NCI-H510A (cell line): ENCODE measurements around the gene KANSL1.

Experiments used
- DNase-seq: peaks from one replicate; lab custom pipeline; 2025; lab: John Stamatoyannopoulos, UW

Gene KANSL1

DNA sequence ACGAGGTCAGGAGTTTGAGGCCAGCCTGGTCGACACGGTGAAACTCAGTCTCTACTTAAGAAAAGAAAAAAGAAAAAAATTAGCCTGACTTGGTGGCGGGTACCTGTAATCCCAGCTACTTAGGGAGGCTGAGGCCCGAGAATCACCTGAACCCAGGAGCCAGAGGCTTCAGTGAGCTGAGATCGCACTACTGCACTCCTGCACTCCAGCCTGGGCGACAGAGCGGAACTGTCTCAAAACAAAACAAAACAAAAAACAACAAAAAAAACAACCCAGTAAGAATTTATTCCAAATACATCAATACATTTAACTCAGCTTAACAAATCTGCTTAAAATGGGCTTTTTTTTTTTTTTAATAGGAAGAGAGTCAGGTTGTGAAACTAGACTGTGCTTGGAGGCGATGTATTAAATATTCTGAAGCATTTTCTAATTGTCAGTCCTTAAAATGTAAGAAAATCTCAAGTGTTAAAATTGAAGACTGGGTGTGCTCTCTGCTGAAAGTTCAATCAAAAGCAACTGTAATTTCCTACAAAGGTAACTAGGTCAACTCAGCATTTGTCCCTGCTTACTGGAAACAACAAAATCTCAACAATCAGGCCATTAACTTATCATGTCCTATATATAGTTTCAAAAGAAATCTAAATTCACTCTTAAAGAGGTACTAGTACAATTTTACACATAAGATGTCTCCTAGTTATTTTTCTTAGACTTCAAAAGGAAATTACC, 23.2 kb downstream of the KANSL1 start:
- no peak for DNase-seq

DNA sequence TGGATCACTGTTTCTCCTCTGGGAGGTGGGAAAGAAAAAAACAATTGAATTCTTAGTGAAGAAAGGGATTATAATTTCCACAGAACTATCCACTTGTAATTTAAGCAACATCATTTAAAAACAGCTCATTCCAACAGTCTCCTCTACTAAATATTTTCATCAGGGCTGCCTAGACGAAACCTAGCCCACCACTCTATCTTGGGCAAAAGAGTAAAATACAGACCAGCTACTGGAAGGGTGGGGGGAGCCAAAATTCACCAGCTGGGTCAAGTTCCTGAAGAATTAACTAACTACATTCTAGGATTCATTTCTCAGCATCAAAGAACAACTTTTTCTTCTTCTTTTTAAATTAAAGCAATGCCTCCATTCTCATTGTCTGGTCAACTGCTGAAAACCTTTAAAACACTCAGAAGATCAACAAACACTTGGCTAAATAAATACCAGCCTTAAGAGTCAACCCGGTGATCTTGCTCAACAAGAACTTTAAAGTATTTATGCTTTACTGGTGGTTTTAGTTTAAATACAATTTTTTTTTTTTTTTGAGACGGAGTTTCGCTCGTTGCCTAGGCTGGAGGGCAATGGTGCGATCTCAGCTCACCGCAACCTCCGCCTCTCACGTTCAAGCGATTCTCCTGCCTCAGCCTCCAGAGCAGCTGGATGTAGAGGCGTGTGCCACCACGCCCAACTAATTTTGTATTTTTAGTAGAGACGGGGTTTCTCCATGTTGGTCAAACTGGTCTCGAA, 25.2 kb downstream of the KANSL1 start:
- DNase-seq = no peak

DNA sequence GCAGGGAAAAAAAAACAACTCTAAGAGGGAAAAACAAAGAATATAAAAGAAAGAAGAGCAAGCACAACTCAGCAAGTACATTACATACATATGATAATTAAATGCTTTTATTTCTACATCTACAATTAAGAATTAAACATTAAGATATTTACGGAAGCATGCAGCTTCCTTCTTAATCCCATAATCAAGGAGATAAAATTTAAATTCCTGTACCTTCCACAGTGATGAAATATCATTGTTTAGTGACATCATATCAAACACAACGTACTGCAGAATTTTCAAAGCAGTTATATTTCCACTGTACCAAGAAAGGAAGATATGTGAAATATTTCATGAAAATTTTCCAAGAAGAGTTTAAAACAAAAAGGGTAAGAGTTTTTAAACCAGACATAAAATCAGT, 26.0 kb downstream of the KANSL1 start:
- no peak for DNase-seq

DNA sequence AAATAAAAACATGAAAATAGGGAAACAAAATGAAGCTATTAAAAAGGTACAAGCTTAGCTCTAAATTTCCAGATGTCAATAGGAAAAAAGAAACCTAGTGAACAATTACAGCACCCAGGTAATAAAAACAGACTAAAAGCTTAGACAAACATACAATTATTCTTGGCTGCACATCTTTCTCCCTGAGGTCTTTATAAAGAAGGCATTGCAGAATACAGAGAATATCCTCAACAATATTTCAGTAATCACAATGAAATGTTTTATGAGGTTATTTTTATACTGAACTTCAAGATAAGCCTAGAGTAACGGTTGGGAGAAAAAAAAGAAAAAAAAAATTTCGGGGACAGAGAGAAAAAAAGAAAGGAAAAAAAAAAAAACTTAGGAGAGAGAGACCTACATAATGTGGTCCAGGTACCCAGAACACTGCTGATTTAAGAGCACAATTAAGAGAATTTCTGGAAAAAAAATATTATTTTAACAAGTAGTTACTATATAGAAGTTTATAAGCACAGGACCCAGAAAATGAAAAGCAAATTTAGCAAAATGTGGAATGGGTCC, 26.5 kb downstream of the KANSL1 start:
- no peak for DNase-seq

DNA sequence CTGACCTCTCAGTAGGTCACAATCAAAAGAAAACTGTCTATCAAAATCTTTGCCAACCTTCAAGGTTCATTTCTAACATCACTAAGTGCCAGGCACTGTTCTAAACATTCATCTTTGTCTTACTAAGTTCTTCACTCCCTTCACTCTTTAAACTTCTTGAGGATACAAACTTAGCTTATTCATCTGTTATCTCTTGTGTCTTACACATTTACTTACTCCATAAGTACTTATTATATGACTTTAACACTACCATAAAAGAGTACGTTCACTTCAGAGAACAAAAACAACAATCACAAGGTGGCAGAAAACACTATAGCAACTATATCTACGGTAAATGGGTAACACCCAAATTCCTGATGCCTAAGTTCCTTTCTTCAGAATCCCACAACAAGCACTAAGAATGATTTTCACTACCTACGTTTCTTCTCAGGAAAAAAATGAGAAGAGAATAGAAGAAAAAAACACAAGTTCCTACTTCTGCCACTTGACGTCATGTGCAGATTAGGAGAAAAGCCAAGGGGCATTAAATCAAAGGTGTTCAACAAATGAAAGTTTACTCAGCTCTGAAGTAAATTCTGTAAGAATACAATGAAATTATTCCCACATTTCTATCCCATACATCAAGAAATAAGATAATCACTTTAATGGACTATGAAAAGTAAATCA, 29.2 kb downstream of the KANSL1 start:
- no peak for DNase-seq

DNA sequence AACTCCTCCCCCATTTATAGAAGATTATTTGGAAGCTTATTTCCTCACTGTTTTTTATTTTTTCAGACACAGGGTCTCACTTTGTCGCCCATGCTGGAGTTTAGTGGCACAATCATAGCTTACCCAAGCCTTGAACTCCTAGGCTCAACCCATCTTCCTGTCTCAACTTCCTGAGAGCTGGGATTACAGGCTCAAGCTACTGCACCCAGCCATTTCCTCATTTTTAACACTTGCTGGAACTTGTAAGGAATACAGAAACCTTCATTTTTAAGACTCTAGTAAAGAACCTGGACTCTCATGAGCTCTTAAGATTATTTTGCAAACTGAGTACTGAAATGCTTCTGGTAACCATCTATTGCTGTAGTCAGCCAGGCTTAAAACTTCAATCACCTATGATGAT, 29.9 kb downstream of the KANSL1 start:
- DNase-seq = no peak

DNA sequence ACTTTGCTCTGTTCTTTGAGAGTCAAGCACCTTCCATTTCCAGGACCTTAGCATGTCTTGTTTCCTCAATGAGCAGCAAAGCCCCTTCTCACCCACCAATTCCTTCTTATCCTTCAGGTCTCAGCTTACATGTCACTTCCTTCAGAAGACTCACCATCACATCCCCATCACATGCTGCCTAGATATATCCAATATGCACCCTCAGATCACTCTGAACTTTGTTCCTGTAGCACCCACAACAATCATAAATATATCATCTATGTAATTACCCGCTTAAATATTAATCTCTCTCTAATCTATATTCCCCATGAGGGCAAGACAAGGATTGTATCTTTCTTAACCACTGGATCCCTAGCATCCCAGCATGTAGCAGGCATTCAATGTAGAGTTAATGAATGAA, 30.4 kb downstream of the KANSL1 start:
- no peak for DNase-seq

DNA sequence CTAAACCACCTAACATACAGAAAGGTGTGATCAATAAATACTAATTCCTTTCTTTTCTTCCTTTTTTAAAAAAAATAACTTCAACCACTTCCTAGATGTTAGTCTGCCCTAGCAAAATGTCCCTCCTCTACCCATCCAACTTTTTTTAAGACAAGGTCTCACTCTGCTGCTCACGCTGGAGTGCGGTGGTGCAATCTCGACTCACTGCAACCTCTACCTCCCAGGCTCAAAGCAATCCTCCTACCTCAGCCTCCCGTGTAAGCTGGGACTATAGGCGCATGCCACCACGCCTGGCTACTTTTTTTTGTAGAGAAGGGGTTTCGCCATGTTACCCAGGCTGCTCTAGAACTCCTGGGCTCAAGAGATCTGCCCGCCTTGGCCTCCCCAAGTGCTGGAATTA, 33.1 kb downstream of the KANSL1 start:
- no peak for DNase-seq

DNA sequence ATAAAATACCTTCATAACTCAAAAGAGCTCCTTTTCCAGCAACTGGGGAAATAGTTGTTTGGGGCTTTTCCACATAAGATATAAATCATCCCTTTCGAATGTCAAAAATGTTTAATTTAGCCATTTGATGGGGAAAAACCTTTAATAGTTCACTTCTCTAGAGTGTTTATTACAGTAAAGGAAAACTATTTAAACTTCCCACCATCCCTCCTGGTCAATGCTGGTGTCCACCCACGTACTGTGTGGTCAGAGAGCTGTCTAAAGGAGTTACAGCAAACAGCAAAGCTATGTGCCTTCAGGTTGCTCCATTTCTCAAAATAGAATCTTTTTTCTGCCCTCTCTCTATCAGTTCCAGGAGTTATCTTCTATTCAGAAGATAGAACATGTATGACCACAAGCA, 33.5 kb downstream of the KANSL1 start:
- no peak for DNase-seq

DNA sequence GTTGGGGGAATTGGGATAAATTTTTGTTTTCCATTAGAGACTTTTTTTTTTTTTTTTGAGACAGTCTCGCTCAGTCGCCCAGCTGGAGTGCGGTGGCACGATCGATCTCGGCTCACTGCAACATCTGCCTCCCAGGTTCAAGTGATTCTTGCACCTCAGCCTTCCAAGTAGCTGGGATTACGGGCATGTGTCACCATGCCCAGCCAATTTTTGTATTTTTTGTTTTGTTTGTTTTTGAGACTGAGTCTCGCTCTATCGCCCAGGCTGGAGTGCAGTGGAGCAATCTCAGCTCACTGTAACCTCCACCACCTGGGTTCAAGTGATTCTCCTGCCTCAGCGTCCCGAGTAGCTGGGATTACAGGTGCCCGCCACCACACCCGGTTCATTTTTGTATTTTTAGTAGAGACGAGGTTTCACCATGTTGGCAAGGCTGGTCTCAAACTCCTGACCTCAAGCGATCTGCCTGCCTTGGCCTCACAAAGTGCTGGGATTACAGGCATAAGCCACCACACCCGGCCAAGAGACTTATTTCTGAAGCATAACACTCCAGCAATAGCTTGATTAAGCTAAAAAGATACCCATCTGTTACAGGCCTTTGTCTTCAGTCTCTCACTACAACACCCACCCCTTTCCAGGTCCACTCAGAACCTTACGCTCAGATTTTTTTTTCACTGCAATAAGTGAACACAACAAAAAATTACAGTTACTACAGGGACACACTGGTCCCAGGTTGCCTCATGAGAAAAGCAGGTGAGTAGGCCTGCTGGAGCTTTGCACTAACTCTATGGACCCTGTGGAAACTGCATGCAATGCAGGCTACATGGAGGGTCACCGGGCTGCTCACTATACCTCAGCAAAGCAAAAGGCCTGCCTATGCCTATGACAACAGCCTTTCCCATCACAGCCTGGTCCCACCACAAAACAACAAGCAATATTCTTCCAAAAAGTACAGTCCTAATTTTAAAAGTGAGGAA, 34.6 kb downstream of the KANSL1 start:
- no peak for DNase-seq

DNA sequence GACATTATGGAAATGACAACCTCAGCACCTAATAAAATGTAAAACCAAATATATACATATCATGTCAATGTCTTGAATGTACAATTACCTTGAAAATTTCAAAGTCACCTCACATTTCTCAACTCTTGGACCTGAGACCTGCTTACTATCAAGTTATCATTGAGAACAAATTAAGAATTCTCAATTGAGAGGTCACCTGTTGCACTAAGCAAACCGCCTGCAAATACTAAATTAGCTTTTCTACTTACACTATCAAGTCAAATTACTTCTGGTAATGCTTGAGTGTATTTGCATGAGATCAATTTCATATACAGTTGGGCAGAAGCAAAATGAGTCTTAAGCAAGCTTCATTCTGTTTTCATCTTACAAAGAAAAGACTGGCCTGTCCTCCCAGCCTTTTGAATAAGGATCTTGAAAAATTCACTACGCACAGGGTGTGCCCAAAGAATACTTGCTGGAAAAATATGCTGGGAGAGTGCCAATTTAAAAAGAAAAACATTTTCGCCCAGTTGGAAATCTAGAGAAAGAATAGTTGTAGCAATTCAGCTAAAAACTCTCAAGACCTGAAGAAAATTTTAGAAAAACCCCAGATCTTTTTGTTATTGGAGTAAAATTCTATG, 35.7 kb downstream of the KANSL1 start:
- no peak for DNase-seq

DNA sequence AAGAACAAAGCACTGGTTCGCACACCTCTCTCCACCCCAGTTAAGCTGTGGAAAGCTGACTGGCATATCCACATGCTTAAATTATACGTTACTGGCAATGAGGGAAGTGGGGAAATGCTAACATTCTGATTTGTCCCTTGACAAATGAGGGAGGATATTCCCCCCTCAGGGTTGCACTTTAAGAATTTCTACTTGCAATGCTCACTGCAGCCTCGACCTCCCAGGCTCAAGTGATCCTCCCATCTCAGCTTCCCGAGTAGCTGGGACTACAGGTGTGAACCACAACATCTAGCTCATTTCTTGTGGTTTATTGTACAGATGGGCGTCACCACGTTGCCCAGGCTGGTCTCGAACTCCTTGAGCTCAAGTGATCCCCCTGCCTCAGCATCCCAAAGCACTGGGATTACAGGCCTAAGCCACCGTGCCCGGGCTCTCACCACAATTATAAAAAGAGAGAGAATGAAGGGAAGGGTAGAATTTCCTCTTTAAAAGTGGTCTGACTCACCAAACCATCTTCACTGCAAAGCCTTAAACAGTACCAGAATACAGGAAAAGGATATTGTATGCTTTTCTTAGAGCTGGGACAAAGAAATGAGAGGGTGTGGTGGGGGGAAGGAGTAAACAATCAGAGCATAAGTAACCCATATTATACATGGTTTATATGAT, 38.9 kb downstream of the KANSL1 start:
- no peak for DNase-seq

DNA sequence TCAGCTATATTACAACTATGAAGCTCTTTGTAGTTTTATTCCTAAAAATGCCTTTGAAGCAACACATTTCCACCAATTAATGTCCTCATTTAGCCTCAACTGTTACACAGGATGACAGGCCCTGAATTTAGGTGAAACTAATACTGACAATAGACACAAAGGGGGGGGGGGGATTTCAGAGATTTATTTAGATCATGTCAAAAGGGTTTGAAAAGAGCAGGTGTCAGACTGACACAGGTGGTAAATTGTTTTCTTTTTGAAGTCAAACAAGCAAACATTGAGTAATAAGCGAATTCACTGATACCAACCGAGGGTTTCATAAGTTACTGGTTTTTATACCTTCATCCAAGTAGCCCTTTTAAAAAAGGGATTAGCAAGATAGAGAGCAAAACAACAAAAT, 40.8 kb downstream of the KANSL1 start:
- no peak for DNase-seq

DNA sequence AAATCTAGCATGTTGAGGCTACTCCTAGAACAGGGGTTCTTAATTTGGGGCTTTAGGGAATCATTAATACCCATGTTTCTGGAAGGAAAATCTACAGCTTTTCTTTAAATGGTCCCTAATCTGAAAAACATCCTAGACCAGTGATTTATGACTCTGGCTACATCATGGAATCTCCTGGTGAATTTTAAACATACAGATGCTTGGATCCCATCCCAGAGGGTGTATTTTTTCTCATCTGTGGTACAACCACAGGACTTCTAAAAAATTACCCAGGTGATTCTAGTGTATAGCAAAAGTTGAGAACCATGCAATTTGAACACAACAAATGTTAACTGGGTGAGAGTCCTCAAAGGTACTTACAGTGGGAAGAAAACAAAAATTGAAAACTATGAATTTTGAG, 41.5 kb downstream of the KANSL1 start:
- DNase-seq = no peak

DNA sequence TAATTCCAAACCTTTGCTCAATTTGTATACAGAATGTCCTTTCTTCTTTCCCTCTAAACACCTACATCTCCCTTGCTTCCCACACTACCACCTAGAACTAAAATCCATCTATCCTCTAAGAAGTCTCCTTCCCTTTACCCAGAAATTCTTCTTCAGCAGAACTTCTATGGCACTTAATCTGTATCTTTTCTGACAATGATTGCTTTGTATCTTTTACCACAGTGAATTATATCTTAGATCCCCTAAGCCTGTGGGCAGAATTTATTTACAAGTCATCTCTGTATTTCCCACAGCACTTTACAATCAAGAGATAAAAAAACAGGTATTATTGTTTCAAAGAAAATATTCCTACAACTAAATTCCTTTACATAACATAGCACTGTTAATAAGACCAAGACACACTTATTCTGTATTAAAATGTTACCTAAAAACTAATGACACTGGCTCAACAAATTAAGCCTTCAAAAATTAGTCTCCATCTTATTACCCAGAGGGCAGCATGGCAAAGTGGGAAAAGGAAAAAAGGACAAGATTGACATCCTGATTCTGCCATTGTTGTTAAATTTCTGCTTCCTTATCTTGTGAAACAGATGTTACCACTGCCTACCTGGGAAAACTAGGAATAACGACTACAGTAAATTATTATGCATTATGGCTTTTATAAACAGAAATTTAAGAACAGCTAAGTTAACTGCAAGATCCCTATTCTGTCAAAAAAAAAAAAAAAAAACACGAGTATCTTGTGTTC, 42.8 kb downstream of the KANSL1 start:
- DNase-seq = no peak

DNA sequence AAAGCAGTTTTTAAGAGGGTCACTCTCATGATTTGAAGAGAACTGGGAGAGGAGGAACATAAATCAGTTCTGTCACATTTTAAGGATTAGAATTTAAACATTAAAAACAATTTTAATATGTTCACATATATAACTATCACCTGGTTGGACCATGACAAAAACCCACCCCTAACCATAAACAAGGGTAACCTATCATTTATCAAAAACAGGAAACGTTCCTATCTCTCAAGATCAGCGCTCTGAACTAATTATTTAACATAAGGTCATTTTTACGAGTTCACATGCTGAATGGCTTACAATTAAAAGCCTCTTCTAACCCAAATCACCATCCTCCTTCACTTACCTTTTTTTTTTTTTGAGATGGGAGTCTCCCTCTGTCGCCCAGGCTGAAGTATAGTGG, 45.0 kb downstream of the KANSL1 start:
- no peak for DNase-seq

DNA sequence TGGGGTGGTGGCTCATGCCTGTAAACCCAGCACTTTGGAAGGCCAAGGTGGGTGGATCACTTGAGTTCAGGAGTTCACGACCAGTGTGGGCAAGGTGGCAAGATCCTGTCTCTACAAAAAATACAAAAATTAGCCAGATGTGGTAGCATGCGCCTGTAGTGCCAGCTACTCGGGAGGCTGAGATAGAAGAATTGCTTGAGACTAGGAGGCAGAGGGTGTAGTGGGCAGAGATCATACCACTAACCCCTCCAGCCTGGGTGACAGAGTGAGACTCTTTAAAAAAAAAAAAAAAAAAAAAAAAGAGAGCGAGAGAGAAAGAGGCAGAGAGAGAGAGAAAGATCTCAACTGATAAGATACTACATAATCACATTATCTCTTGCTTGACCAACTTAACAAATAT, 45.9 kb downstream of the KANSL1 start:
- DNase-seq = no peak

DNA sequence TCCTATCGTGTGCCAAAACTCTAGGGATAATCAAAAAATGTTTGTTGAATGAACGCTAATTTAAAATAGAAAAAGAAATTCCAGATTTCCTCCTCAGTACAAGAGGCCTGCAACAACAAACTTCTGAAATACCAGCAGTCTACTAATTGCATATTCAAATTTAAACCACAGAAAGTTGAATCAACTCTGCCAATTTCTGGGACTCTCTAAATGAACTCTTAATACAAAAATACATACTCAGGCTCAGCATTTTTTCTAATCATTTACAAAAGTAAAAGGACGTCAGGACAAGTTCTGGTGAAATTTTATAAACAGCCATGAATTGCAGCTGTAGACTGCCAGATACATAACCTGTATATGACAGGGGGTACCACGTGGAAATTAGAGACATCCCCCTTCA, 49.0 kb downstream of the KANSL1 start:
- no peak for DNase-seq

DNA sequence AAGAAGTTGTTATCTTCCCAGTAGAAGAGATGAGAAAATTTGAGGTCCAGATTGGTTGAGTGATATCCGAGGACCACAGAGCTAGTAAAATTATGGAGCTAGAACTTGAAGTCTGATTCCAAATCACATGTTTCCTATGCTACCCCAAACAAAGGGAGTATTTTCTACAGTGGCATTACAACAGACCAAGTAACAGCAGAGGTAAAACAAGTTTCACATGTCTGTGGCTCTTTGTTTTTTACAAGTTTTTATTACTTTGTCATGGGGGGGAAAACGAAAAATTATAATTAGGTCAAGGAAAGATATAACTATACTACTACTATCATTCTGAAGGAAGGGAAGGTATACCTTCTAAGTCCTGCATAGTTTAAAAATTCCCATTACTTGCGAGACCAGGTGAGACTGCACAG, 49.4 kb downstream of the KANSL1 start:
- DNase-seq = no peak

DNA sequence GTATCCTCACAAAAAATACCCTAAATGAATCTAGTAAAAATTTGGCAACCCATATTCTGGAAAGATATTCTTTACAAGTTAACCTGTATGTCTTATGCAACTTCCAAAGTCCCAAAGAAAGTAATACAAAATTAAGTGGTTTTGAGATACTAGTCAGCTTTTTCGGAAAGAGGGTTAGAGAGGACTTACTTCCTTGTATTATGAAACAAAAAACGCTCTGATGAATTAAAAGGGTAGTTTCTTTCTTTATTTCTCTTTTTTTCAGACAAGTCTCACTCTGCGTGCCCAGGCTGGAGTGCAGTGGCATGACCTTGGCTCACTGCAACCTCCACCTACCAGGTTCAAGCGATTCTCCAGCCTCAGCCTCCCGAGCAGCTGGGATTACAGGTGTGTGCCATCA, 51.6 kb downstream of the KANSL1 start:
- DNase-seq = no peak
